ENCODE data around the gene SH3TC2. TPM values are rescaled to one million over a fixed set of nuclear protein-coding genes. Genes with fewer than 3 reads are reported as not detected.

SH3TC2 gene
- total and polyA plus RNA-seq, 2 donors (not counting 1 experiment from before 2014, with no cell fraction given) = not detected

GRCh38 chr5:149044453-149045088 lies 18.3 kb downstream of the SH3TC2 start:
- intact Hi-C loops (cut with micrococcal nuclease) = no loop called here
- CTCF ChIA-PET = interaction anchor here (2.8 kb wide), 1 partner anchor 9 kb away, joined by 15 read pairs; no protein-coding TSS in a partner anchor

GRCh38 chr5:149043641-149044040 lies 19.2 kb downstream of the SH3TC2 start:
- CTCF ChIA-PET = no interaction called here
- Histone ChIP-seq H3K4me2 (replicated peaks; ENCODE audit: low read depth, low read length, poor library complexity, severe bottlenecking) (no peak overlapping the region), H3K36me3 (replicated peaks in 1 of 2; ENCODE audit: control extremely low read depth in 1 of 2, control insufficient read depth in 1 of 2, extremely low read depth in 1 of 2, insufficient read depth in 2 of 2, low read length in 1 of 2) (no peaks in the 10 kb centered on the region), H3K9ac (ENCODE audit: low read length) (no peak overlapping the region), H3K4me3 (ENCODE audit: control extremely low read depth in 1 of 5, extremely low read depth in 1 of 5, insufficient read depth in 1 of 5, low read depth in 2 of 5, low read length in 4 of 5) (no peak overlapping the region), H3K27me3 (replicated peaks in 1 of 4; ENCODE audit: control extremely low read depth in 1 of 4, control insufficient read depth in 3 of 4, insufficient read depth in 4 of 4, low read length in 3 of 4) (no peaks in the 10 kb centered on the region), H3K9me3 (ENCODE audit: control extremely low read depth in 1 of 3, control insufficient read depth in 2 of 3, insufficient read depth in 1 of 3, low read length in 2 of 3) (no peaks in the 10 kb centered on the region), H2AFZ (ENCODE audit: insufficient read depth, low read depth, low read length, poor library complexity, severe bottlenecking) (no peak overlapping the region), H3K27ac (ENCODE audit: low read length in 2 of 2) (no peak overlapping the region), H3K4me1 (ENCODE audit: control insufficient read depth in 2 of 2, insufficient read depth in 2 of 2, low read length in 2 of 2) (no peaks in the 10 kb centered on the region), H4K20me1 (ENCODE audit: control insufficient read depth, insufficient read depth, low read length, poor library complexity, severe bottlenecking) (no peaks in the 10 kb centered on the region), H3K79me2 (ENCODE audit: control insufficient read depth, insufficient read depth, low read length) (no peaks in the 10 kb centered on the region)
- no peak for DNase-seq
- Mint-ChIP-seq H3K4me3 (no peak overlapping the region), H3K4me1 (no peaks in the 10 kb centered on the region), H3K9me3 (ENCODE audit: insufficient read depth) (no peaks in the 10 kb centered on the region), H3K27ac (no peak overlapping the region), H3K27me3 (peaks cover 3% of the 10 kb centered on the region)
- no peak for TF ChIP-seq CTCF (IDR thresholded peaks at IDR 0.05)
- no peak for TF ChIP-seq EZH2 (IDR thresholded peaks at IDR 0.05; ENCODE audit: borderline replicate concordance, insufficient read depth, low read depth, low read length, poor library complexity, severe bottlenecking)
- WGBS (ENCODE audit: insufficient coverage) = no CpG with 5 or more reads among the region's 4 CpGs
- no peak for ATAC-seq (ENCODE audit: low read depth)
- POLR2A ChIA-PET = no interaction called here
- intact Hi-C loops (cut with micrococcal nuclease) = no loop called here

More at GRCh38 chr5:149044453-149045088, 18.3 kb downstream of the SH3TC2 start:
- Histone ChIP-seq H3K4me1 (ENCODE audit: control insufficient read depth in 2 of 2, insufficient read depth in 2 of 2, low read length in 2 of 2) (no peaks in the 10 kb centered on the region), H3K27me3 (replicated peaks in 1 of 4; ENCODE audit: control extremely low read depth in 1 of 4, control insufficient read depth in 3 of 4, insufficient read depth in 4 of 4, low read length in 3 of 4) (no peaks in the 10 kb centered on the region), H3K36me3 (replicated peaks in 1 of 2; ENCODE audit: control extremely low read depth in 1 of 2, control insufficient read depth in 1 of 2, extremely low read depth in 1 of 2, insufficient read depth in 2 of 2, low read length in 1 of 2) (no peaks in the 10 kb centered on the region), H3K79me2 (ENCODE audit: control insufficient read depth, insufficient read depth, low read length) (no peaks in the 10 kb centered on the region), H3K9ac (ENCODE audit: low read length) (no peak overlapping the region), H4K20me1 (ENCODE audit: control insufficient read depth, insufficient read depth, low read length, poor library complexity, severe bottlenecking) (no peaks in the 10 kb centered on the region), H3K27ac (ENCODE audit: low read length in 2 of 2) (no peak overlapping the region), H3K4me2 (replicated peaks; ENCODE audit: low read depth, low read length, poor library complexity, severe bottlenecking) (no peak overlapping the region), H3K4me3 (ENCODE audit: control extremely low read depth in 1 of 5, extremely low read depth in 1 of 5, insufficient read depth in 1 of 5, low read depth in 2 of 5, low read length in 4 of 5) (no peak overlapping the region), H2AFZ (ENCODE audit: insufficient read depth, low read depth, low read length, poor library complexity, severe bottlenecking) (no peak overlapping the region), H3K9me3 (ENCODE audit: control extremely low read depth in 1 of 3, control insufficient read depth in 2 of 3, insufficient read depth in 1 of 3, low read length in 2 of 3) (no peaks in the 10 kb centered on the region)
- no peak for TF ChIP-seq CTCF (IDR thresholded peaks at IDR 0.05)
- TF ChIP-seq EZH2 (IDR thresholded peaks at IDR 0.05; ENCODE audit: borderline replicate concordance, insufficient read depth, low read depth, low read length, poor library complexity, severe bottlenecking) = no peak
- no peaks in the 10 kb centered on the region for H3K9me3 Mint-ChIP-seq (ENCODE audit: insufficient read depth)
- DNase-seq (no peak), ATAC-seq (ENCODE audit: low read depth) (no peak)
- peaks cover 7% of the 10 kb centered on the region for H3K27me3 Mint-ChIP-seq
- no peak overlapping the region for H3K4me3 Mint-ChIP-seq
- H3K4me1 Mint-ChIP-seq = no peaks in the 10 kb centered on the region
- no peak overlapping the region for H3K27ac Mint-ChIP-seq
- POLR2A ChIA-PET = no interaction called here
- WGBS (ENCODE audit: insufficient coverage) = 90% methylated on average over 2 of the region's 4 CpGs

Measured in B cell (primary cell).